SK-N-SH treated with all-trans-retinoic acid at 6 μM for 48 hours (cell line): ENCODE results near the gene CDH8.

ENCODE experiments used
- PATZ1 ChIP-seq: fragments of 250-450 bp; sonication (Bioruptor Pico); IDR thresholded peaks from 2 replicates; pipeline ENCODE4 v1.8.0; 2020; ENCODE audit warnings: mild to moderate bottlenecking, moderate library complexity, borderline replicate concordance
- ZFP3 ChIP-seq: fragments of 250-450 bp; sonication (Bioruptor Pico); IDR thresholded peaks from 2 replicates; pipeline ENCODE4 v1.5.0; 2020; ENCODE audit warnings: mild to moderate bottlenecking, moderate library complexity

- TF ChIP-seq PATZ1 (CRISPR knock-in tag) (no peak), ZFP3 (CRISPR knock-in tag) (no peak)
Measured at GRCh38 chr16:61940611-61941010, 95.6 kb downstream of the CDH8 start.
